DND-41 (cell line): ENCODE measurements around the gene DPP6.

Source experiments
- ATAC-seq: fragments of 200-7000 bp; cut with Tn5 transposase; 3 replicates; pipeline ENCODE4 v1.9.1; 2021; ENCODE audit warnings: low read depth; ENCODE audit not compliant: insufficient read depth
- DNase-seq: peaks from one replicate; pipeline ENCODE4 v3.0.0-alpha.2; 2020
- H2AFZ ChIP-seq: 2 replicates; pipeline ENCODE4 v1.6.0; 2012; ENCODE audit warnings: low read depth, low read length
- H3K27ac ChIP-seq: 2 replicates; pipeline ENCODE4 v1.5.1; 2012; ENCODE audit warnings: low read length, inconsistent platforms
- H3K27me3 ChIP-seq: fragments of 200-600 bp; sonication (generic); 2 replicates; pipeline ENCODE4 v1.6.0; 2012; ENCODE audit warnings: low read length, mild to moderate bottlenecking, inconsistent platforms; ENCODE audit not compliant: insufficient read depth, poor library complexity
- H3K36me3 ChIP-seq: 2 replicates; pipeline ENCODE4 v1.5.1; 2012; ENCODE audit warnings: low read length, inconsistent platforms; ENCODE audit not compliant: insufficient read depth
- H3K4me1 ChIP-seq: 2 replicates; pipeline ENCODE4 v1.5.1; 2012; ENCODE audit warnings: mild to moderate bottlenecking, low read length; ENCODE audit not compliant: insufficient read depth
- H3K4me2 ChIP-seq: 2 replicates; pipeline ENCODE4 v1.6.0; 2012; ENCODE audit warnings: mild to moderate bottlenecking, moderate library complexity, low read length, inconsistent platforms; ENCODE audit not compliant: insufficient read depth
- H3K4me3 ChIP-seq, 2 experiments: fragments of 200-600 bp in 1 of 2; shearing (Covaris generic) in 1 of 2; 2 replicates each; pipeline ENCODE4 v1.5.1; 2012 to 2016; ENCODE audit warnings: inconsistent platforms in 2 of 2, low read length in 2 of 2, mild to moderate bottlenecking in 2 of 2, low read depth in 1 of 2, moderate library complexity in 1 of 2
- H3K79me2 ChIP-seq: 2 replicates; pipeline ENCODE4 v1.6.0; 2012; ENCODE audit warnings: low read length, inconsistent platforms; ENCODE audit not compliant: insufficient read depth
- H3K9ac ChIP-seq: 2 replicates; pipeline ENCODE4 v1.6.0; 2012; ENCODE audit warnings: low read depth, mild to moderate bottlenecking, inconsistent platforms, low read length, moderate library complexity
- H3K9me3 ChIP-seq: 2 replicates; pipeline ENCODE4 v1.5.1; 2012; ENCODE audit warnings: low read length, moderate library complexity, mild to moderate bottlenecking, inconsistent platforms; ENCODE audit not compliant: insufficient read depth, severe bottlenecking
- H4K20me1 ChIP-seq: 2 replicates; pipeline ENCODE4 v1.6.0; 2012; ENCODE audit warnings: low read length; ENCODE audit not compliant: insufficient read depth
- CTCF ChIP-seq: IDR thresholded peaks from 2 replicates; pipeline ENCODE4 v1.5.1; 2012; ENCODE audit warnings: borderline replicate concordance, low read length, moderate library complexity, mild to moderate bottlenecking; ENCODE audit not compliant: poor library complexity, severe bottlenecking; ENCODE audit errors: extremely low read depth
- EZH2 ChIP-seq: IDR thresholded peaks from 3 replicates; pipeline ENCODE4 v1.6.1; 2012; ENCODE audit warnings: borderline replicate concordance, low read depth, mild to moderate bottlenecking, moderate library complexity, low read length, inconsistent platforms; ENCODE audit not compliant: severe bottlenecking

Gene DPP6

GRCh38 chr7:154566877-154567276 is 514.7 kb downstream of the DPP6 start:
- H3K9ac ChIP-seq, result no peak overlapping the region
- no peaks in the 10 kb centered on the region for H3K79me2 ChIP-seq
- ATAC-seq (no peak), DNase-seq (no peak)
- no peak overlapping the region for H2AFZ ChIP-seq
- no peak overlapping the region for H3K4me3 ChIP-seq
- no peaks in the 10 kb centered on the region for H3K4me1 ChIP-seq
- H3K4me2 ChIP-seq, result no peak overlapping the region
- H3K27me3 ChIP-seq, result peaks cover 10% of the 10 kb centered on the region
- no peaks in the 10 kb centered on the region for H4K20me1 ChIP-seq
- TF ChIP-seq CTCF (peak; percentile 39), EZH2 (no peak)
- no peaks in the 10 kb centered on the region for H3K9me3 ChIP-seq
- no peaks in the 10 kb centered on the region for H3K36me3 ChIP-seq
- H3K27ac ChIP-seq, result no peak overlapping the region

GRCh38 chr7:154568346-154568745 is 516.1 kb downstream of the DPP6 start:
- Histone ChIP-seq H3K27me3 (peaks cover 6% of the 10 kb centered on the region), H3K4me3 (no peak overlapping the region), H3K79me2 (no peaks in the 10 kb centered on the region), H3K4me2 (no peak overlapping the region), H3K36me3 (no peaks in the 10 kb centered on the region), H3K27ac (no peak overlapping the region), H3K4me1 (no peaks in the 10 kb centered on the region), H4K20me1 (no peaks in the 10 kb centered on the region), H3K9ac (no peak overlapping the region), H3K9me3 (no peaks in the 10 kb centered on the region), H2AFZ (no peak overlapping the region)
- DNase-seq, result no peak
- ATAC-seq, result no peak
- TF ChIP-seq EZH2 (no peak), CTCF (no peak)

- Histone ChIP-seq H3K4me2 (no peak overlapping the region), H2AFZ (no peak overlapping the region), H3K36me3 (no peaks in the 10 kb centered on the region), H3K4me3 (no peak overlapping the region), H3K27ac (no peak overlapping the region), H3K79me2 (no peaks in the 10 kb centered on the region), H3K9ac (no peak overlapping the region), H3K9me3 (no peaks in the 10 kb centered on the region), H4K20me1 (no peaks in the 10 kb centered on the region; the same call in 1 of the 2 replicates), H3K27me3 (no peaks in the 10 kb centered on the region), H3K4me1 (no peaks in the 10 kb centered on the region)
- ATAC-seq (no peak), DNase-seq (no peak)
- no peak for TF ChIP-seq CTCF
- no peak for TF ChIP-seq EZH2
Measured at GRCh38 chr7:154569916-154570315, 517.7 kb downstream of the DPP6 start.

GRCh38 chr7:154571772-154572171 is 519.6 kb downstream of the DPP6 start:
- Histone ChIP-seq H3K4me3 (no peak overlapping the region), H3K4me2 (no peak overlapping the region), H3K27me3 (no peaks in the 10 kb centered on the region), H3K4me1 (no peaks in the 10 kb centered on the region), H3K9me3 (no peaks in the 10 kb centered on the region), H3K27ac (no peak overlapping the region), H3K79me2 (no peaks in the 10 kb centered on the region), H2AFZ (no peak overlapping the region), H3K36me3 (no peaks in the 10 kb centered on the region), H4K20me1 (no peaks in the 10 kb centered on the region; the same call in 1 of the 2 replicates), H3K9ac (no peak overlapping the region)
- TF ChIP-seq CTCF (no peak), EZH2 (no peak)
- no peak for DNase-seq
- ATAC-seq, result no peak
